Lower lobe of right lung (tissue), 2 donors: ENCODE data around the gene ZNF608. TPM values are rescaled to one million over a fixed set of nuclear protein-coding genes. Genes with fewer than 3 reads are reported as not detected.

Experiments used
- ATAC-seq, 2 donors: fragments of 200-7000 bp; cut with Tn5 transposase; one replicate each; pipeline ENCODE4 v1.9.1; 2020 to 2022; ENCODE audit warnings: mild to moderate bottlenecking in 2 of 2, moderate library complexity in 2 of 2
- DNase-seq: peaks from one replicate; pipeline ENCODE4 v3.0.0-alpha.2; 2020
- H3K27ac ChIP-seq: fragments of 200-600 bp; one replicate; pipeline ENCODE4 v1.8.0; 2022
- H3K27me3 ChIP-seq: fragments of 200-600 bp; one replicate; pipeline ENCODE4 v1.8.0; 2022; ENCODE audit warnings: low read depth
- H3K36me3 ChIP-seq: fragments of 200-600 bp; one replicate; pipeline ENCODE4 v1.8.0; 2022; ENCODE audit warnings: mild to moderate bottlenecking
- H3K4me1 ChIP-seq: fragments of 200-600 bp; one replicate; pipeline ENCODE4 v1.8.0; 2022
- H3K4me3 ChIP-seq: fragments of 200-600 bp; one replicate; pipeline ENCODE4 v1.8.0; 2022; ENCODE audit warnings: mild to moderate bottlenecking
- H3K9me3 ChIP-seq: fragments of 200-600 bp; one replicate; pipeline ENCODE4 v1.8.0; 2022
- CTCF ChIP-seq: fragments of 200-600 bp; IDR thresholded peaks from one replicate; pipeline ENCODE4 v1.8.0; 2022; ENCODE audit warnings: antibody characterized with exemption, mild to moderate bottlenecking
- intact Hi-C: fragments of 100-400 bp; cut with DNase I; formaldehyde crosslinking; loops from one replicate; pipeline ENCODE4 v1.11.0; 2022
- long read RNA-seq: library from polyadenylated mRNA; unstranded; transcript quantifications from one replicate; pipeline ENCODE4 v2.0.0, GENCODE V29; 2021
- total RNA-seq: library from RNA; stranded (reverse); fragmentation: NEBNext Ultra II Directional; extraction: Animal tissue kit (Norgen Biotek cat#: 25700); gene quantifications from one replicate; pipeline ENCODE4 v1.2.1, GENCODE V29; 2021
- donor health status: DM: no; HTN: yes; CAD: no; lungs with severe emphysema.

Gene ZNF608
- 27.9 TPM for total RNA-seq
- long read RNA-seq, partial matches to known transcripts: 2 of 6 reads
- long read RNA-seq, other reads (novel, unspliced or antisense): 3 of 6 reads

- Histone ChIP-seq H3K36me3 (no peaks in the 10 kb centered on the region), H3K4me3 (peak within 1 kb of the TSS; percentile 73), H3K27me3 (peaks cover 4% of the 10 kb centered on the region), H3K9me3 (no peaks in the 10 kb centered on the region), H3K4me1 (peaks cover 8% of the 10 kb centered on the region), H3K27ac (peak within 1 kb of the TSS; percentile 91)
- DNase-seq (no peak), ATAC-seq (no peak)
- no peak for TF ChIP-seq CTCF
- intact Hi-C loops: loop anchor here (10.0 kb wide), 1 partner anchor 91 kb away; no protein-coding TSS in a partner anchor
These were observed at the start of gene ZNF608 for GRCh38 chr5:124745928-124746915. TSS of gene ZNF608 (minus strand) at chr5:124746639. CDS start at chr5:124744989, 1,650 bp downstream.

GRCh38 chr5:124795829-124796228 lies 49.4 kb upstream of the ZNF608 start:
- intact Hi-C loops: no loop called here

GRCh38 chr5:124790895-124791732 lies 44.7 kb upstream of the ZNF608 start:
- Histone ChIP-seq H3K27me3 (no peaks in the 10 kb centered on the region), H3K4me1 (no peaks in the 10 kb centered on the region), H3K9me3 (no peaks in the 10 kb centered on the region), H3K4me3 (no peak overlapping the region), H3K36me3 (no peaks in the 10 kb centered on the region), H3K27ac (no peak overlapping the region)
- TF ChIP-seq CTCF: no peak
- intact Hi-C loops: no loop called here
- DNase-seq: no peak
- ATAC-seq: no peak

More at GRCh38 chr5:124795829-124796228, 49.4 kb upstream of the ZNF608 start:
- no peaks in the 10 kb centered on the region for H3K9me3 ChIP-seq
- no peaks in the 10 kb centered on the region for H3K4me1 ChIP-seq
- no peak overlapping the region for H3K4me3 ChIP-seq
- no peak for ATAC-seq
- no peaks in the 10 kb centered on the region for H3K27me3 ChIP-seq
- no peak overlapping the region for H3K27ac ChIP-seq
- H3K36me3 ChIP-seq: no peaks in the 10 kb centered on the region
- no peak for DNase-seq
- no peak for TF ChIP-seq CTCF

GRCh38 chr5:124790301-124790894 lies 44.0 kb upstream of the ZNF608 start:
- H3K4me1 ChIP-seq: no peaks in the 10 kb centered on the region
- H3K4me3 ChIP-seq: no peak overlapping the region
- H3K27me3 ChIP-seq: no peaks in the 10 kb centered on the region
- ATAC-seq (no peak), DNase-seq (no peak)
- no peak overlapping the region for H3K27ac ChIP-seq
- intact Hi-C loops: no loop called here
- no peak for TF ChIP-seq CTCF
- no peaks in the 10 kb centered on the region for H3K9me3 ChIP-seq
- no peaks in the 10 kb centered on the region for H3K36me3 ChIP-seq

GRCh38 chr5:124789104-124789605 lies 42.7 kb upstream of the ZNF608 start:
- Histone ChIP-seq H3K9me3 (no peaks in the 10 kb centered on the region), H3K27me3 (no peaks in the 10 kb centered on the region), H3K4me1 (no peaks in the 10 kb centered on the region), H3K4me3 (no peak overlapping the region), H3K36me3 (no peaks in the 10 kb centered on the region), H3K27ac (no peak overlapping the region)
- ATAC-seq (no peak), DNase-seq (no peak)
- intact Hi-C loops: no loop called here
- TF ChIP-seq CTCF: no peak
